NB4 (cell line): ENCODE measurements around the gene SPR.

ENCODE experiments used
- DNase-seq: peaks from one replicate; pipeline ENCODE4 v3.0.0; 2010; ENCODE audit warnings: low read depth
- H3K4me3 ChIP-seq: one replicate; pipeline ENCODE4 v1.5.1; 2011; ENCODE audit warnings: mild to moderate bottlenecking, low read depth, low read length, moderate library complexity
- CTCF ChIP-seq: IDR thresholded peaks from one replicate; pipeline ENCODE4 v1.5.1; 2012; ENCODE audit warnings: low read depth, low read length
- MAX ChIP-seq: IDR thresholded peaks from 2 replicates; pipeline ENCODE4 v1.6.1; 2011; ENCODE audit warnings: low read depth, low read length
- MYC ChIP-seq: IDR thresholded peaks from 2 replicates; pipeline ENCODE4 v1.6.1; 2011; ENCODE audit warnings: low read depth, low read length
- POLR2A ChIP-seq: IDR thresholded peaks from 2 replicates; pipeline ENCODE4 v1.6.1; 2011; ENCODE audit warnings: mild to moderate bottlenecking; ENCODE audit not compliant: insufficient read length; ENCODE audit errors: extremely low read depth

Gene SPR

GRCh38 chr2:72934683-72935610 is 47.7 kb downstream of the SPR start:
- peak; percentile 63 for DNase-seq
- no peak overlapping the region for H3K4me3 ChIP-seq
- no peak for TF ChIP-seq POLR2A
- peak; percentile 34 for TF ChIP-seq CTCF
- TF ChIP-seq MAX: 0 out of 2 replicates have a peak, but pooled peaks have one; percentile 36

- DNase-seq: no peak
- H3K4me3 ChIP-seq: no peak overlapping the region
- TF ChIP-seq POLR2A (no peak), CTCF (no peak), MYC (no peak), MAX (no peak)
These were observed 48.4 kb downstream of the SPR start for GRCh38 chr2:72935611-72935957.

- no peak overlapping the region for H3K4me3 ChIP-seq
- no peak for DNase-seq
- TF ChIP-seq CTCF (no peak), MYC (no peak), POLR2A (no peak), MAX (no peak)
These were observed 49.6 kb downstream of the SPR start for GRCh38 chr2:72936660-72937355.

- DNase-seq: no peak
- no peak overlapping the region for H3K4me3 ChIP-seq
- TF ChIP-seq POLR2A (no peak), MAX (no peak), CTCF (no peak), MYC (no peak)
These were observed 50.1 kb downstream of the SPR start for GRCh38 chr2:72937356-72937669.

- no peak for DNase-seq
- TF ChIP-seq CTCF (no peak), MAX (no peak), MYC (no peak)
- H3K4me3 ChIP-seq: no peak overlapping the region
These were observed 51.2 kb downstream of the SPR start for GRCh38 chr2:72938455-72938854.
